PFSK-1 (cell line): ENCODE measurements around the gene SUPT6H.

Experiments
- FOXP2 ChIP-seq: optimal IDR thresholded peaks from 2 replicates; pipeline ENCODE3; 2011; ENCODE audit warnings: borderline replicate concordance, control low read depth, inconsistent platforms; ENCODE audit not compliant: insufficient read depth; ENCODE audit errors: extremely low read length, extremely low read depth
- POLR2AphosphoS5 ChIP-seq: IDR thresholded peaks from 2 replicates; pipeline ENCODE4 v1.6.1; 2012; ENCODE audit warnings: low read depth, mild to moderate bottlenecking, control low read depth, low read length, moderate library complexity
- SIN3A ChIP-seq: IDR thresholded peaks from 2 replicates; pipeline ENCODE4 v1.6.1; 2012; ENCODE audit warnings: mild to moderate bottlenecking, low read length, moderate library complexity, borderline replicate concordance; ENCODE audit not compliant: insufficient read depth
- TAF1 ChIP-seq: IDR thresholded peaks from 2 replicates; pipeline ENCODE4 v1.6.1; 2012; ENCODE audit warnings: low read length, control low read depth, borderline replicate concordance; ENCODE audit not compliant: insufficient read depth
- TF ChIP-seq, protein P1 (sequence below), 2 experiments: IDR thresholded peaks; 2 replicates each; pipeline versions ENCODE4 v1.6.1 to v1.8.0; 2011 to 2012; ENCODE audit warnings: low read depth in 2 of 2, low read length in 2 of 2, control low read depth in 1 of 2, inconsistent platforms in 1 of 2, mild to moderate bottlenecking in 1 of 2, moderate library complexity in 1 of 2; ENCODE audit not compliant: insufficient read depth in 1 of 2

The SUPT6H gene

DNA sequence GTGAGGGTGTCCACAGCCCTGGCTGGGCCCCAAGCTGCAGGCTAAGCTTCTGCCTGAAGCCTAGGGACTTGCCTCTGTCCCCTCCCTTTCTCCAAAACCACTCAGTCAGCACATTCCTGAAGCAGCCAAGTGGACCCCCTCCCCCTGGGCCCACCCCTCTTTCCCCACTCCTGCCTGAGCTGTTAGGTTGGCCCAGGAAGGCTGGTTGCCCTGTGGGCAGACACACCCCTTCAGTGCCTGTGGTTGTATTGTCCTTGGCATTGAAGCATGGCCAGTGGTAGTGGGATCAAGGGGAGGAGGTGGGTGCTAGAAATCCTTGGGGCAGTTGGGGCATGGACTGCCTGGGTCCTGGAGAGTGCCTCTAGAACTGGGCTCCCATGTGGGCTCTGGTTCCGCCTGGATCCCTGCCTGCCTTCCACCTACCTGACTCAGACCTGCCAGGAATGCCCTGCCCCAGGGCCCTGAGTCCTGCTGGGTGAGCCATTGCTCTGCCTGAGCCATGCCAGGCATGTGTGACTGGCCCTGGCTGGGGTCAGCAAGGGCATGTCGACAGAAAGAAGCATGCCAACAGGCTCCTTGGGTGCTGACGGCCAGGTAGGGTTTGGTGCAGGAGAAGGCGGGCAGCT lies 83.9 kb downstream of the SUPT6H start:
- TF ChIP-seq SIN3A: no peak
- no peak for TF ChIP-seq POLR2AphosphoS5
- no peak for TF ChIP-seq FOXP2
- TF ChIP-seq, protein P1, sequence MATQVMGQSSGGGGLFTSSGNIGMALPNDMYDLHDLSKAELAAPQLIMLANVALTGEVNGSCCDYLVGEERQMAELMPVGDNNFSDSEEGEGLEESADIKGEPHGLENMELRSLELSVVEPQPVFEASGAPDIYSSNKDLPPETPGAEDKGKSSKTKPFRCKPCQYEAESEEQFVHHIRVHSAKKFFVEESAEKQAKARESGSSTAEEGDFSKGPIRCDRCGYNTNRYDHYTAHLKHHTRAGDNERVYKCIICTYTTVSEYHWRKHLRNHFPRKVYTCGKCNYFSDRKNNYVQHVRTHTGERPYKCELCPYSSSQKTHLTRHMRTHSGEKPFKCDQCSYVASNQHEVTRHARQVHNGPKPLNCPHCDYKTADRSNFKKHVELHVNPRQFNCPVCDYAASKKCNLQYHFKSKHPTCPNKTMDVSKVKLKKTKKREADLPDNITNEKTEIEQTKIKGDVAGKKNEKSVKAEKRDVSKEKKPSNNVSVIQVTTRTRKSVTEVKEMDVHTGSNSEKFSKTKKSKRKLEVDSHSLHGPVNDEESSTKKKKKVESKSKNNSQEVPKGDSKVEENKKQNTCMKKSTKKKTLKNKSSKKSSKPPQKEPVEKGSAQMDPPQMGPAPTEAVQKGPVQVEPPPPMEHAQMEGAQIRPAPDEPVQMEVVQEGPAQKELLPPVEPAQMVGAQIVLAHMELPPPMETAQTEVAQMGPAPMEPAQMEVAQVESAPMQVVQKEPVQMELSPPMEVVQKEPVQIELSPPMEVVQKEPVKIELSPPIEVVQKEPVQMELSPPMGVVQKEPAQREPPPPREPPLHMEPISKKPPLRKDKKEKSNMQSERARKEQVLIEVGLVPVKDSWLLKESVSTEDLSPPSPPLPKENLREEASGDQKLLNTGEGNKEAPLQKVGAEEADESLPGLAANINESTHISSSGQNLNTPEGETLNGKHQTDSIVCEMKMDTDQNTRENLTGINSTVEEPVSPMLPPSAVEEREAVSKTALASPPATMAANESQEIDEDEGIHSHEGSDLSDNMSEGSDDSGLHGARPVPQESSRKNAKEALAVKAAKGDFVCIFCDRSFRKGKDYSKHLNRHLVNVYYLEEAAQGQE (IDR thresholded peaks at IDR 0.05; ENCODE audit: insufficient read depth in 1 of 2, low read depth in 2 of 2, low read length in 2 of 2): no peak
- no peak for TF ChIP-seq TAF1

DNA sequence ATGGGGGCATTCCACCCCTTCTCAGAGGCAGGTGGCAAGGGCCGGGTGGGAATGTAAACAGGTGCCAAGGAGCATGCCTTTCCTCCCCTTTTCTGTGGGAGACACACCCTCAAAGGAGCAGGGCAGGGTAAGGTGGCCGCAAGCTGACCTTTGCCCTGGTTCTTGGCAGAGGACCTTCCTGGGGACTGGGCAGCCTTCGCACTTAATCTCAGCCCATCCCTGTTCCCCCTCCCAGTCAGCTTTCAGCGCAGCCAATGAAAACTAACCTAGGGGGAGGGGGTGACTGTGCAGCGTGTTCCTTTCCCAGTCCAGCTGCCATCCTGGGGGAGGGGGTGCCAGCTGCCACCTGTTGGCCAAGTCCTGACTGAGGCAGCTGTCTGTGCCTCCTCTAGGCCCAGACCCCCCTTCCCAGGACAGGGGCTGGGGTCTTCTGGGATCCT lies 84.6 kb downstream of the SUPT6H start:
- TF ChIP-seq POLR2AphosphoS5: no peak

DNA sequence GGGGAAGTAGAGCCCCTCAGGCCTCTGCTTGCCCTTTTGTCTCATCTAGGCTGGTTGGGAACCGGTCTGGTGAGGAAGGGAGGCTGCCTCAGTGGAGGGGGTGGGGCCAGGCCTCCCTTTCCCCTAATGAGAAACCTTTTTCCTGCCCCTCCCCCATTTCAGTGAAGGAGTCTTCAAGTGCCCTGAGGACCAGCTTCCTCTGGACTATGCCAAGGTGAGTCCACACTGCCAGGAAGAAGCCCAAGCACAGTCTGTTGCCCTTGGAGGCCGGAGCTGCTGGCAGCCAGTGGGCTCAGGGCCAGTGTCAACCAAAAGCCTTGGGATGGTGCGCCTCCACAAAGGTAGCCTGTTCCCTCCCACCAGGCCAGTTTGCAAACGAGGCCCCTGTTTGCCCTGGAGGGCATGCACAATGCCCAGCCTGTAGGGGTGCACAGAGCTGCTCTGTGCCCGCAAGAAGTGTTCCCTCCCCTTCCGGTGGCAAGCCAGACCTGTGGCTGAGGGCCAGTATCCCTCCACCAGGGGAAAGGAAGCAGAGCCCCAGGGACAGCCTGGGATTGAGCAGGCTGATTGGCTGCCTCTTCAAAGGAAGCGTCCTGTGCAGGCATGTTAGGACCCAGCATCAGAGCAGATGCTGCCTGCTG lies 85.2 kb downstream of the SUPT6H start:
- TF ChIP-seq FOXP2: no peak
- TF ChIP-seq TAF1: no peak
- TF ChIP-seq POLR2AphosphoS5: no peak
- TF ChIP-seq, protein P1 (IDR thresholded peaks at IDR 0.05; ENCODE audit: insufficient read depth in 1 of 2, low read depth in 2 of 2, low read length in 2 of 2): no peak

DNA sequence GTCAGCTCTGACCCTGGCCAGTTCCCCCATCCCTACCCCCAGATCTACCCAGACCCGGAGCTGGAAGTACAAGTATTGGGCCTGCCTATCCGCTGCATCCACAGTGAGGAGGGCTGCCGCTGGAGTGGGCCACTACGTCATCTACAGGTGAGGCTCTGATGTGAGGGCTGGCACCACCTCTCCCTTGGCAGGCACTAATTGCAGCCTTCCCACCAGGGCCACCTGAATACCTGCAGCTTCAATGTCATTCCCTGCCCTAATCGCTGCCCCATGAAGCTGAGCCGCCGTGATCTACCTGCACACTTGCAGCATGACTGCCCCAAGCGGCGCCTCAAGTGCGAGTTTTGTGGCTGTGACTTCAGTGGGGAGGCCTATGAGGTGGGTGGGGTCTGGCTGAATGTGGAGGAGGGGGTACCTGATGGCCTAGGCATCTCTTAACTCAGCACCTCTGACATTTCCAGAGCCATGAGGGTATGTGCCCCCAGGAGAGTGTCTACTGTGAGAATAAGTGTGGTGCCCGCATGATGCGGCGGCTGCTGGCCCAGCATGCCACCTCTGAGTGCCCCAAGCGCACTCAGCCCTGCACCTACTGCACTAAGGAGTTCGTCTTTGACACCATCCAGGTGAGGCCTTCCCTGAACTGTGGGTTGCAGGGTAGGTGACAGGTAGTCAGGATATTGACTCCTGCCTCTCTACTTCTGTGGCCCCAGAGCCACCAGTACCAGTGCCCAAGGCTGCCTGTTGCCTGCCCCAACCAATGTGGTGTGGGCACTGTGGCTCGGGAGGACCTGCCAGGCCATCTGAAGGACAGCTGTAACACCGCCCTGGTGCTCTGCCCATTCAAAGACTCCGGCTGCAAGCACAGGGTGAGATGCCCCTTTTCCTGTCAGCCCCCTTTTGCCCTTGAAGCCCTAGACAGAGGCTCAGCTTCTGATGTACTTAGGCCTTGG lies 86.1 kb downstream of the SUPT6H start:
- TF ChIP-seq, protein P1 (IDR thresholded peaks at IDR 0.05; ENCODE audit: insufficient read depth in 1 of 2, low read depth in 2 of 2, low read length in 2 of 2): no peak
- TF ChIP-seq POLR2AphosphoS5: no peak
- TF ChIP-seq TAF1: no peak
- TF ChIP-seq SIN3A: no peak
- TF ChIP-seq FOXP2: no peak

DNA sequence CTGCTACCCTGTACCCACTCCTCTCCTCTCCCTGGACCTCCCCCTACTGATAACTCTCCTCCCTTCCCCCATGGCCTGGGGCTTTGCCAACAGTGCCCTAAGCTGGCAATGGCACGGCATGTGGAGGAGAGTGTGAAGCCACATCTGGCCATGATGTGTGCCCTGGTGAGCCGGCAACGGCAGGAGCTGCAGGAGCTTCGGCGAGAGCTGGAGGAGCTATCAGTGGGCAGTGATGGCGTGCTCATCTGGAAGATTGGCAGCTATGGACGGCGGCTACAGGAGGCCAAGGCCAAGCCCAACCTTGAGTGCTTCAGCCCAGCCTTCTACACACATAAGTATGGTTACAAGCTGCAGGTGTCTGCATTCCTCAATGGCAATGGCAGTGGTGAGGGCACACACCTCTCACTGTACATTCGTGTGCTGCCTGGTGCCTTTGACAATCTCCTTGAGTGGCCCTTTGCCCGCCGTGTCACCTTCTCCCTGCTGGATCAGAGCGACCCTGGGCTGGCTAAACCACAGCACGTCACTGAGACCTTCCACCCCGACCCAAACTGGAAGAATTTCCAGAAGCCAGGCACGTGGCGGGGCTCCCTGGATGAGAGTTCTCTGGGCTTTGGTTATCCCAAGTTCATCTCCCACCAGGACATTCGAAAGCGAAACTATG lies 87.0 kb downstream of the SUPT6H start:
- TF ChIP-seq SIN3A (no peak), FOXP2 (no peak), POLR2AphosphoS5 (no peak), TAF1 (no peak)
- TF ChIP-seq, protein P1 (IDR thresholded peaks at IDR 0.05; ENCODE audit: insufficient read depth in 1 of 2, low read depth in 2 of 2, low read length in 2 of 2): no peak
